Sigmoid colon (tissue), 4 donors: ENCODE data around the gene MTA3.

ENCODE experiments used
- CTCF ChIP-seq, 4 experiments: fragments of 450-650 bp in 3 of 4; fragments of 200-600 bp in 1 of 4; IDR thresholded peaks; one replicate each; pipeline ENCODE4 v1.5.1; 2016 to 2019; ENCODE audit warnings: antibody characterized with exemption in 4 of 4, mild to moderate bottlenecking in 3 of 4, moderate library complexity in 2 of 4
- EP300 ChIP-seq, 4 donors: sonication (generic); formaldehyde crosslinking; IDR thresholded peaks; one replicate each; pipeline ENCODE4 v1.6.1; 2017; ENCODE audit warnings: antibody characterized with exemption in 4 of 4
- POLR2A ChIP-seq, 2 donors: fragments of 450-650 bp; IDR thresholded peaks; one replicate each; pipeline ENCODE4 v1.6.1; 2016; ENCODE audit warnings: antibody characterized with exemption in 2 of 2, mild to moderate bottlenecking in 2 of 2, moderate library complexity in 2 of 2
- POLR2AphosphoS5 ChIP-seq, 4 donors: sonication (generic); formaldehyde crosslinking; IDR thresholded peaks; one replicate each; pipeline ENCODE4 v1.6.1; 2017; ENCODE audit warnings: antibody characterized with exemption in 4 of 4

- TF ChIP-seq EP300 (IDR thresholded peaks at IDR 0.05) = no peak
- no peak for TF ChIP-seq CTCF (IDR thresholded peaks at IDR 0.05)
- no peak for TF ChIP-seq POLR2AphosphoS5 (IDR thresholded peaks at IDR 0.05)
- no peak for TF ChIP-seq POLR2A (IDR thresholded peaks at IDR 0.05)
Observed at GRCh38 chr2:42638080-42638784, 69.8 kb downstream of the MTA3 start.
